GM12874 (cell line): ENCODE measurements around the gene ATG12.

Source experiments
- CTCF ChIP-seq: IDR thresholded peaks from 2 replicates; pipeline ENCODE4 v1.5.1; 2011; ENCODE audit warnings: low read depth, mild to moderate bottlenecking, control low read depth, low read length, moderate library complexity; ENCODE audit not compliant: insufficient read depth

Gene ATG12

GRCh38 chr5:115817386-115817785 is 24.0 kb downstream of the ATG12 start:
- TF ChIP-seq CTCF: no peak

- no peak for TF ChIP-seq CTCF
Observed at GRCh38 chr5:115816226-115817081, 24.9 kb downstream of the ATG12 start, which contains the start of gene CDO1. TSS of gene CDO1 (minus strand) at chr5:115816659. CDS start at chr5:115816397, 262 bp downstream.

GRCh38 chr5:115815693-115816225 is 25.6 kb downstream of the ATG12 start:
- TF ChIP-seq CTCF: no peak

GRCh38 chr5:115815006-115815692 is 26.2 kb downstream of the ATG12 start:
- TF ChIP-seq CTCF: no peak

- no peak for TF ChIP-seq CTCF
Observed at GRCh38 chr5:115813719-115814118, 27.6 kb downstream of the ATG12 start.

GRCh38 chr5:115812372-115812771 is 29.0 kb downstream of the ATG12 start:
- no peak for TF ChIP-seq CTCF

- TF ChIP-seq CTCF: no peak
Observed at GRCh38 chr5:115811406-115811805, 30.0 kb downstream of the ATG12 start.
